Colonic mucosa (tissue), 4 donors: ENCODE data around the gene ZNF655. TPM values are rescaled to one million over a fixed set of nuclear protein-coding genes. Genes with fewer than 3 reads are reported as not detected.
A peak's percentile ranks its signal among the peaks of the same experiment; 100 is the strongest.

ENCODE experiments used
- DNase-seq: peaks from one replicate; pipeline ENCODE4 v3.0.0-alpha.2; 2020
- H3K27ac ChIP-seq: fragments of 200-600 bp; one replicate; pipeline ENCODE4 v1.8.0; 2021
- H3K27me3 ChIP-seq: fragments of 200-600 bp; one replicate; pipeline ENCODE4 v1.8.0; 2021
- H3K36me3 ChIP-seq: fragments of 200-600 bp; one replicate; pipeline ENCODE4 v1.8.0; 2021
- H3K4me1 ChIP-seq: fragments of 200-600 bp; one replicate; pipeline ENCODE4 v1.8.0; 2021; ENCODE audit warnings: mild to moderate bottlenecking
- H3K4me3 ChIP-seq: fragments of 200-600 bp; one replicate; pipeline ENCODE4 v1.8.0; 2021
- H3K9ac ChIP-seq, 2 donors: one replicate each; pipeline ENCODE4 v1.7.0; 2013; ENCODE audit warnings: control low read depth in 2 of 2, low read depth in 2 of 2, low read length in 2 of 2
- H3K9me3 ChIP-seq: fragments of 200-600 bp; one replicate; pipeline ENCODE4 v1.8.0; 2021
- CTCF ChIP-seq: fragments of 200-600 bp; IDR thresholded peaks from one replicate; pipeline ENCODE4 v1.8.0; 2022; ENCODE audit warnings: antibody characterized with exemption, mild to moderate bottlenecking
- intact Hi-C: fragments of 100-400 bp; cut with DNase I; formaldehyde crosslinking; loops from one replicate; pipeline ENCODE4 v1.14.1; 2022
- total RNA-seq, 2 donors: library from RNA; stranded (reverse); fragmentation: NEBNext Ultra II Directional in 1 of 2; extraction: Animal tissue kit (Norgen Biotek cat#: 25700) in 1 of 2; gene quantifications; one replicate each; pipeline ENCODE4 v1.2.1, GENCODE V29; 2021
- donor health status: healthy.
- donor health status: DM: no; HTN: no; CAD: no.
- donor health status: DM: no; HTN: no; CAD: no.

The ZNF655 gene
- total RNA-seq, 2 donors from 2014 or later = 41.8 to 50.7 TPM

DNA sequence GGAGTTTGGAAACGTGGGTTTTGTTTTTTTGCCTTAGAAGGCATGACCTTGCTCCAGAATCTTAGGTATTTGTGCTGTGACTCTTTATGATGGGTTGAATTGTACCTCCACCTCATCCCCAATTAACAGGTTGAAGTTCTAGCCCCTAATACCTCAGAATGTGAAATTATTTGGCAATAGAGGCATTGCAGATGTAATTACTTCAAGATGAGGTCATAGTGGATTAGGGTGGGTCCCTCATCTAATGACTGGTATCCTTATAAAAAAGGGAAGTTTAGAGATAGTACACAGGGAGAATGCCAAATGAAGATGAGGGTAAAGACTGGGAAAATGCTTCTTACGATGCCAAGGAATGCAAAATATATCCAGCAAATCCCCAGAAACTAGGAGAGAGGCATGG is 3.5 kb upstream of the ZNF655 start:
- no peaks in the 10 kb centered on the region for H3K4me1 ChIP-seq
- TF ChIP-seq CTCF = no peak
- no peaks in the 10 kb centered on the region for H3K27me3 ChIP-seq
- no peak overlapping the region for H3K9ac ChIP-seq
- intact Hi-C loops = loop anchor here (10.0 kb wide), 1 partner anchor 50 kb away; the partner anchor contains the start of genes ZKSCAN5 and ZNF394
- no peaks in the 10 kb centered on the region for H3K9me3 ChIP-seq
- DNase-seq = no peak
- no peaks in the 10 kb centered on the region for H3K36me3 ChIP-seq
- no peak overlapping the region for H3K4me3 ChIP-seq
- no peak overlapping the region for H3K27ac ChIP-seq

DNA sequence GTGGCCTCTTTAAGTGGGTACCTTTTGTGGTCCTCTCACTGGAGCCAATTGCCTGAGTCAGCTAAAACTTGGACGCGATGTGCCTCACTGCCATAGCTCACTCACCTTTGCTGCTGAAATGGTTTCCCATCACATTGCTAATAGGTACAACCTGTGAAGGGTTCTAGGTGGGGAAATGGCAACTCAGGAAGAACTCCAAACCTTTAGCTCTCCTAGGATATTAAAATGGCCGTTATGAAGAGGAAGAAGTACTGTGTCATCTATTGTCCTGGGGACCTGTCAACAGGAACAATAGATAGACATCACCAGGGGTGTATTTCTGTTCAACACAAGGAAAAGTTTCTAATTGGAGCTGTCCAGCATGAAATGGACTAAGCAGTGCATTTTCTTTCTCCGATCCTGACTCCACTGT is 1.2 kb upstream of the ZNF655 start:
- Histone ChIP-seq H3K4me3 (peak overlapping the region; percentile 75), H3K27me3 (no peaks in the 10 kb centered on the region), H3K36me3 (peaks cover 3% of the 10 kb centered on the region), H3K4me1 (no peaks in the 10 kb centered on the region), H3K9me3 (no peaks in the 10 kb centered on the region), H3K9ac (peak overlapping the region in 1 of 2 donors; percentile 80), H3K27ac (no peak overlapping the region)
- intact Hi-C loops = loop anchor here (10.0 kb wide), 1 partner anchor 52 kb away; the partner anchor contains the start of genes ZKSCAN5 and ZNF394
- no peak for TF ChIP-seq CTCF
- no peak for DNase-seq

DNA sequence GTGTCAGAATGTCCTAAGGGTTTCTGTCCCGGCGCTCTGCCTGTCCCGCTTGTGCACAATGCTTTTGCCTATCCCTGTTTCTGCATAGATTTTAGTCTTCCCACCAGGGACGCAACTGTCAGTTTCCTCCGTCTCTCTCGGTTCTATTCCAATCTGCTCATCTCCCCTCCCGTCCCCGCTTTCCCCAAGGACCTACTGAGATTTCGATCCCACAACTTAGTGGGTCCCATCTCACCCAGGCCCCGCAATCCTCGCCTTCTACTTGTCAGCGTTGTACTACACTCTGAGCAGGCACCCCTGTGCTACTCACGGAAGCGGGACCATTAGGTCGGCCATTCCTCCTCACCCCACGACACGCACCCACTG is 519 bp upstream of the ZNF655 start:
- peak overlapping the region; percentile 75 for H3K4me3 ChIP-seq
- intact Hi-C loops = loop anchor here (10.0 kb wide), 1 partner anchor 53 kb away; the partner anchor contains the start of genes ZKSCAN5 and ZNF394
- H3K27ac ChIP-seq = peak overlapping the region; percentile 98
- no peaks in the 10 kb centered on the region for H3K4me1 ChIP-seq
- no peaks in the 10 kb centered on the region for H3K27me3 ChIP-seq
- no peaks in the 10 kb centered on the region for H3K9me3 ChIP-seq
- no peak for TF ChIP-seq CTCF
- H3K36me3 ChIP-seq = peaks cover 3% of the 10 kb centered on the region
- no peak for DNase-seq
- peak overlapping the region; percentile 80 to 99 for H3K9ac ChIP-seq

GRCh38 chr7:99559175-99559915 is 903 bp downstream of the ZNF655 start:
- Histone ChIP-seq H3K27ac (peak overlapping the region; percentile 98), H3K4me1 (no peaks in the 10 kb centered on the region), H3K27me3 (no peaks in the 10 kb centered on the region), H3K9me3 (no peaks in the 10 kb centered on the region), H3K36me3 (peaks cover 9% of the 10 kb centered on the region), H3K9ac (peak overlapping the region; percentile 80 to 99), H3K4me3 (peak overlapping the region; percentile 75)
- intact Hi-C loops = loop anchor here (10.0 kb wide), 1 partner anchor 55 kb away; the partner anchor contains the start of genes ZKSCAN5 and ZNF394
- DNase-seq = no peak
- TF ChIP-seq CTCF = no peak

GRCh38 chr7:99560834-99561736 is 2.6 kb downstream of the ZNF655 start:
- Histone ChIP-seq H3K27me3 (no peaks in the 10 kb centered on the region), H3K9ac (no peak overlapping the region), H3K4me3 (no peak overlapping the region), H3K9me3 (no peaks in the 10 kb centered on the region), H3K27ac (no peak overlapping the region), H3K36me3 (peaks cover 9% of the 10 kb centered on the region), H3K4me1 (no peaks in the 10 kb centered on the region)
- intact Hi-C loops = no loop called here
- no peak for DNase-seq
- TF ChIP-seq CTCF = no peak
